PC-9 (cell line): Measurements from ENCODE around the gene ASXL1.

Experiments used
- EZH2 ChIP-seq: fragments of 200-600 bp; sonication (generic); IDR thresholded peaks from 2 replicates; pipeline ENCODE4 v1.8.0; 2017; ENCODE audit warnings: antibody characterized with exemption, low read depth
- TF ChIP-seq, protein P1 (sequence below): fragments of 200-600 bp; sonication (generic); conservative IDR thresholded peaks from 2 replicates; pipeline ENCODE4 v1.6.1; 2017; ENCODE audit warnings: mixed run types, antibody characterized with exemption, mild to moderate bottlenecking, moderate library complexity

DNA sequence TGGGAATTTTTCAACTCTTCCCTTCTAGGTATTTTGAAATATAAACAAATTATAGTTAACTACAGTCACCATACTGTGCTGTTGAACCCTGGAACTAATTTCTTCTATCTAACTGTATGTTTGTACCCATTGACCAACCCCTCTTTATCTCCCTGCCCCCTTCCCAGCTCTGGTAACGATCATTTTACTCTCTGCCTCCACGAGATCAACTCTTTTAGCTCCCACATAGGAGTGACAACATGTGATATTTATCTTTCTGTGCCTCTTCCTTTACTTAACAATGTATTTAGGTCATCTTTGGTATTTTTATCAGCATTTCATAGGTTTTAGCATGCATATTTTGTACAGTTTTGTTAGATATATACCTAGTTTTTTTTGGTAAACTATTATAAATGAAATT lies 45.9 kb downstream of the ASXL1 start:
- TF ChIP-seq, protein P1, sequence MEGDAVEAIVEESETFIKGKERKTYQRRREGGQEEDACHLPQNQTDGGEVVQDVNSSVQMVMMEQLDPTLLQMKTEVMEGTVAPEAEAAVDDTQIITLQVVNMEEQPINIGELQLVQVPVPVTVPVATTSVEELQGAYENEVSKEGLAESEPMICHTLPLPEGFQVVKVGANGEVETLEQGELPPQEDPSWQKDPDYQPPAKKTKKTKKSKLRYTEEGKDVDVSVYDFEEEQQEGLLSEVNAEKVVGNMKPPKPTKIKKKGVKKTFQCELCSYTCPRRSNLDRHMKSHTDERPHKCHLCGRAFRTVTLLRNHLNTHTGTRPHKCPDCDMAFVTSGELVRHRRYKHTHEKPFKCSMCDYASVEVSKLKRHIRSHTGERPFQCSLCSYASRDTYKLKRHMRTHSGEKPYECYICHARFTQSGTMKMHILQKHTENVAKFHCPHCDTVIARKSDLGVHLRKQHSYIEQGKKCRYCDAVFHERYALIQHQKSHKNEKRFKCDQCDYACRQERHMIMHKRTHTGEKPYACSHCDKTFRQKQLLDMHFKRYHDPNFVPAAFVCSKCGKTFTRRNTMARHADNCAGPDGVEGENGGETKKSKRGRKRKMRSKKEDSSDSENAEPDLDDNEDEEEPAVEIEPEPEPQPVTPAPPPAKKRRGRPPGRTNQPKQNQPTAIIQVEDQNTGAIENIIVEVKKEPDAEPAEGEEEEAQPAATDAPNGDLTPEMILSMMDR, result no peak
- TF ChIP-seq EZH2, result no peak
